GM23248 (cell line): ENCODE measurements around the gene MICU1. TPM values are rescaled to one million over a fixed set of nuclear protein-coding genes. Genes with fewer than 3 reads are reported as not detected.

Experiments
- DNase-seq: peaks from one replicate; pipeline ENCODE4 v3.0.0-alpha.2; 2015
- H2AFZ ChIP-seq: fragments of 200-600 bp; sonication (generic); 2 replicates; pipeline ENCODE4 v1.6.1; 2016; ENCODE audit warnings: antibody characterized with exemption
- H3F3A ChIP-seq: fragments of 200-600 bp; sonication (generic); 2 replicates; pipeline ENCODE4 v1.6.1; 2016; ENCODE audit warnings: mild to moderate bottlenecking, antibody characterized with exemption, mixed run types; ENCODE audit not compliant: insufficient read depth
- H3K27ac ChIP-seq: fragments of 200-600 bp; sonication (generic); 2 replicates; pipeline ENCODE4 v1.5.1; 2016; ENCODE audit warnings: mild to moderate bottlenecking
- H3K27me3 ChIP-seq: fragments of 200-600 bp; sonication (generic); replicated peaks from 2 replicates; pipeline ENCODE4 v1.6.1; 2016; ENCODE audit warnings: mild to moderate bottlenecking; ENCODE audit not compliant: insufficient read depth
- H3K36me3 ChIP-seq: fragments of 200-600 bp; sonication (generic); 2 replicates; pipeline ENCODE4 v1.6.1; 2016; ENCODE audit warnings: low read depth, mild to moderate bottlenecking
- H3K4me1 ChIP-seq: fragments of 200-600 bp; sonication (generic); 2 replicates; pipeline ENCODE4 v1.6.1; 2016; ENCODE audit warnings: mild to moderate bottlenecking; ENCODE audit not compliant: insufficient read depth
- H3K4me2 ChIP-seq: fragments of 200-600 bp; sonication (generic); one replicate; pipeline ENCODE4 v1.6.1; 2016; ENCODE audit warnings: mild to moderate bottlenecking; ENCODE audit not compliant: unreplicated experiment
- H3K4me3 ChIP-seq: fragments of 200-600 bp; sonication (generic); 2 replicates; pipeline ENCODE4 v1.5.1; 2016; ENCODE audit warnings: mild to moderate bottlenecking
- H3K79me2 ChIP-seq: fragments of 200-600 bp; sonication (generic); 2 replicates; pipeline ENCODE4 v1.6.1; 2016; ENCODE audit warnings: mild to moderate bottlenecking; ENCODE audit not compliant: insufficient read depth
- H3K9ac ChIP-seq: fragments of 200-600 bp; sonication (generic); 2 replicates; pipeline ENCODE4 v1.6.1; 2016; ENCODE audit warnings: mild to moderate bottlenecking
- H3K9me2 ChIP-seq: fragments of 200-600 bp; sonication (generic); 2 replicates; pipeline ENCODE4 v1.6.1; 2016; ENCODE audit warnings: mixed run types, mild to moderate bottlenecking, moderate library complexity; ENCODE audit not compliant: insufficient read depth
- H3K9me3 ChIP-seq: fragments of 200-600 bp; sonication (generic); one replicate; pipeline ENCODE4 v1.6.1; 2017; ENCODE audit warnings: low read depth
- H4K20me1 ChIP-seq: fragments of 200-600 bp; sonication (generic); 2 replicates; pipeline ENCODE4 v1.6.0; 2016; ENCODE audit not compliant: insufficient read depth
- EZH2 ChIP-seq: fragments of 200-600 bp; sonication (generic); IDR thresholded peaks from 2 replicates; pipeline ENCODE4 v1.6.1; 2018; ENCODE audit warnings: antibody characterized with exemption, mild to moderate bottlenecking; ENCODE audit not compliant: insufficient read depth, poor library complexity, severe bottlenecking
- EZH2phosphoT487 ChIP-seq: fragments of 200-600 bp; sonication (generic); IDR thresholded peaks from 2 replicates; pipeline ENCODE4 v1.6.1; 2018; ENCODE audit warnings: antibody characterized with exemption, moderate library complexity, mild to moderate bottlenecking, low read depth; ENCODE audit not compliant: insufficient read depth
- WGBS, 2 experiments: methylation state at CpG; one replicate each; pipeline ENCODE4 v1.1.6; 2015 to 2017; ENCODE audit warnings: low lambda C conversion rate in 2 of 2, low coverage in 1 of 2; ENCODE audit errors: missing lambda C conversion rate in 2 of 2; 5-methylcytosine and 5-hydroxymethylcytosine counted together
- in situ Hi-C: fragments of 300-500 bp; cut with MboI; formaldehyde crosslinking; loops from 2 replicates; pipeline ENCODE4 v1.15.0; 2020
- polyA plus RNA-seq: library from polyadenylated mRNA; unstranded; fragments of >200 nt; fragmentation: Nextera tagmentation; extraction: Ambion mirVana; gene quantifications from 2 replicates; pipeline ENCODE4 v1.2.1, GENCODE V29; 2016
- total RNA-seq: library from RNA; depleted of rRNA; stranded (reverse); fragments of >200 nt; shearing (Covaris generic); gene quantifications from 2 replicates; pipeline ENCODE4 v1.2.3, GENCODE V29; 2014

The MICU1 gene
- total and polyA plus RNA-seq, 2 experiments from 2014 or later = 37.3 to 45.0 TPM

DNA sequence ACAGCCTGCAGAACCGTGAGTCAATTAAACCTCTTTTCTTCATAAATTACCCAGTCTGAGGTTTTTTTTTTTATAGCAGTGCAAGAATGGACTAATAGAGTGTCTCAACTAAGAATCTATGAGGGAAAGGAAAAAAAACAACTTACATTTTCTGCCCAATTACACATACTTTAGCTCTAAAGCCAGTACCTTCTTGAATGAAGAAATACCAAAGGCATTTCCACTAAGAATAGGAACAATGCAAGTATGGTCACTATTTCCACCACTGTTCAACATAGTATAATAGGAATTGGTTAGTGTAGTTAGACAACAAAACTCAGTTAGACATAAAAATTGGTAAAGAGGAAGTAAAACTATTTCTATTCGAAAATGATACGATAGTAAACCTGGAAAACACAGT lies 37.6 kb downstream of the MICU1 start:
- H3K4me2 ChIP-seq = no peak overlapping the region
- in situ Hi-C loops = no loop called here
- H3K9me3 ChIP-seq = no peaks in the 10 kb centered on the region
- H3K36me3 ChIP-seq = 0 out of 2 replicates have a peak, but pooled peaks cover 3% of the 10 kb centered on the region
- no peak overlapping the region for H3K27ac ChIP-seq
- H3K27me3 ChIP-seq = no peaks in the 10 kb centered on the region
- no peaks in the 10 kb centered on the region; the same call in 1 of the 2 replicates for H4K20me1 ChIP-seq
- no peak overlapping the region for H3K9ac ChIP-seq
- no peaks in the 10 kb centered on the region for H3F3A ChIP-seq
- DNase-seq = no peak
- peaks cover 80% of the 10 kb centered on the region for H3K79me2 ChIP-seq
- no peak overlapping the region for H3K4me3 ChIP-seq
- no peaks in the 10 kb centered on the region for H3K9me2 ChIP-seq
- no peak overlapping the region for H2AFZ ChIP-seq
- no peaks in the 10 kb centered on the region for H3K4me1 ChIP-seq
- TF ChIP-seq EZH2phosphoT487 (no peak), EZH2 (no peak)
- WGBS, 2 experiments = 94 to 98% methylated on average over 3 of the region's 3 CpGs

DNA sequence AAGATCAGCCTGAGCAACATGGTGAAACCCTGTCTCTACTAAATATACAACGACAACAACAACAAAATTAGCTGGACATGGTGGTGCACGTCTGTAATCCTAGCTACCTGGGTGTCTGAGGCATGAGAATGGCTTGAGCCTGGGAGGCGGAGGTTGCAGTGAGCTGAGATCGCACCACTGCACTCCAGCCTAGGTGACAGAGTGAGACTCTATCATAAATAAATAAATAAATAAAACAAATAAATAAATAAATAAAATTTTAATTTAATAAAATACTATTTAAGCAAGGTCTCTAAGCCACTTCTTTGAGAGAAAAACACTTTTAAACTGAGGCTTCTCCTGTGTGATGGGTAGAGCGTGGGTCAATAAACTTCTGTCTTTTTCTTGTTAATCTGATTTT lies 38.3 kb downstream of the MICU1 start:
- Histone ChIP-seq H3K27me3 (no peaks in the 10 kb centered on the region), H3K27ac (no peak overlapping the region), H3K9me3 (no peaks in the 10 kb centered on the region), H2AFZ (no peak overlapping the region), H4K20me1 (no peaks in the 10 kb centered on the region; the same call in 1 of the 2 replicates), H3K9ac (no peak overlapping the region), H3K9me2 (no peaks in the 10 kb centered on the region), H3K4me2 (no peak overlapping the region), H3K4me1 (no peaks in the 10 kb centered on the region), H3K4me3 (no peak overlapping the region), H3K36me3 (0 out of 2 replicates have a peak, but pooled peaks cover 3% of the 10 kb centered on the region), H3F3A (no peaks in the 10 kb centered on the region), H3K79me2 (peaks cover 81% of the 10 kb centered on the region)
- TF ChIP-seq EZH2 (no peak), EZH2phosphoT487 (no peak)
- 98 to 100% methylated on average over 5 of the region's 5 CpGs for WGBS, 2 experiments
- DNase-seq = no peak
- in situ Hi-C loops = no loop called here

DNA sequence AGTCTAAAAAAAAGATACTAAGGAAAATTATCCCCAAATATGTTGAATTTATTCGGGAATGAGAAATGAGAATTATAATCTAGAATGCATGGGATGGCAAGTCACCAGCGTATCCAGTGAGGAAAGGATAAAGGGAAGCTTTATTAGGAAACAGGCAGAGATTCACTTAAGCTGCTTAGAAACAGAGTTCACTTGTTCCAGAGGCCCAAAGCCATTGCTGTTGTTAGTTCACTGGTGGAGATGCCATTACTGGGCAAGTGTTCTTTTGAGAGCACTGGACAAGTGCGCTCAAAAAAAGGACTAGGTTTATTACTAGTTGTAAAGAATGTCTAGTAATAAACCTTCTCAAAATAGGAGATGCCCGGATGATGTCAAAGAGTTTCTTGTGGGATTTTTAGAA lies 51.2 kb downstream of the MICU1 start:
- no peak for DNase-seq
- no peak for TF ChIP-seq EZH2phosphoT487
- no peak for TF ChIP-seq EZH2
- Histone ChIP-seq H3K9me3 (no peaks in the 10 kb centered on the region), H3K4me1 (no peaks in the 10 kb centered on the region), H3K27me3 (no peaks in the 10 kb centered on the region), H3K9me2 (no peaks in the 10 kb centered on the region), H3K79me2 (peaks cover 49% of the 10 kb centered on the region), H3K4me2 (no peak overlapping the region), H3K9ac (no peak overlapping the region), H2AFZ (no peak overlapping the region), H3K4me3 (no peak overlapping the region), H3K27ac (no peak overlapping the region), H3K36me3 (no peaks in the 10 kb centered on the region), H3F3A (no peaks in the 10 kb centered on the region), H4K20me1 (no peaks in the 10 kb centered on the region)
- in situ Hi-C loops = no loop called here
- WGBS, 2 experiments = 93 to 96% methylated on average over 4 of the region's 4 CpGs

DNA sequence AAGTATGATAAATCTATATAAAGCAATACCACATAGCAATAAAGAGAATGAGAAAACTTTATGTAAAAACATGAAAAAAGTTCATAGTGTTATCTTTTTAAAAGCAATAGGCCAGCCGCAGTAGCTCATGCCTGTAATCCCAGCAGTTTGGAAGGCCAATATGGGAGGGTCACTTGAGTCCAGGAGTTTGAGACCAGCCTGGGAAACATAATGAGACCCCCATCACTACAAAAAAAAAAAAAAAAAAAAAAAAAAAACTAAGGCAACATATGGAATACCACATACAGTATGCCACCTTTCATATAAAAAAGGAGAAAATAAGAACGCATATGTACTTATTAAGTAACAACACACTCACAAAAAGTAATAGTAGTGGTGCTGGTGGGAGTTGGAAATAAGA lies 52.8 kb downstream of the MICU1 start:
- H2AFZ ChIP-seq = no peak overlapping the region
- DNase-seq = no peak
- no peak overlapping the region for H3K9ac ChIP-seq
- H3K9me3 ChIP-seq = no peaks in the 10 kb centered on the region
- H3K36me3 ChIP-seq = no peaks in the 10 kb centered on the region
- in situ Hi-C loops = no loop called here
- no peaks in the 10 kb centered on the region for H4K20me1 ChIP-seq
- H3K27ac ChIP-seq = no peak overlapping the region
- no peak for TF ChIP-seq EZH2
- no peak for TF ChIP-seq EZH2phosphoT487
- H3K79me2 ChIP-seq = peaks cover 45% of the 10 kb centered on the region
- no peaks in the 10 kb centered on the region for H3K9me2 ChIP-seq
- 98% methylated on average over 2 of the region's 2 CpGs for WGBS, 2 experiments
- H3K27me3 ChIP-seq = no peaks in the 10 kb centered on the region
- H3K4me1 ChIP-seq = 0 out of 2 replicates have a peak, but pooled peaks cover 3% of the 10 kb centered on the region
- H3K4me2 ChIP-seq = no peak overlapping the region
- no peak overlapping the region for H3K4me3 ChIP-seq
- H3F3A ChIP-seq = no peaks in the 10 kb centered on the region
